T follicular helper cell (primary cell): ENCODE data around the gene CCDC9.
"Not testable (repeated sequence)": the region's sequence is repeated elsewhere in the genome, so short reads cannot be mapped to it uniquely, and the experiment has no call there.

Source experiments
- DNase-seq: peaks from one replicate; pipeline ENCODE4 v3.0.0-alpha.2; 2020; ENCODE audit warnings: low read depth

Gene CCDC9

GRCh38 chr19:47261946-47262793 lies 5.8 kb downstream of the CCDC9 start:
- DNase-seq = not testable (repeated sequence)

- no peak for DNase-seq
These were observed 8.3 kb downstream of the CCDC9 start for GRCh38 chr19:47264629-47265028.

DNA sequence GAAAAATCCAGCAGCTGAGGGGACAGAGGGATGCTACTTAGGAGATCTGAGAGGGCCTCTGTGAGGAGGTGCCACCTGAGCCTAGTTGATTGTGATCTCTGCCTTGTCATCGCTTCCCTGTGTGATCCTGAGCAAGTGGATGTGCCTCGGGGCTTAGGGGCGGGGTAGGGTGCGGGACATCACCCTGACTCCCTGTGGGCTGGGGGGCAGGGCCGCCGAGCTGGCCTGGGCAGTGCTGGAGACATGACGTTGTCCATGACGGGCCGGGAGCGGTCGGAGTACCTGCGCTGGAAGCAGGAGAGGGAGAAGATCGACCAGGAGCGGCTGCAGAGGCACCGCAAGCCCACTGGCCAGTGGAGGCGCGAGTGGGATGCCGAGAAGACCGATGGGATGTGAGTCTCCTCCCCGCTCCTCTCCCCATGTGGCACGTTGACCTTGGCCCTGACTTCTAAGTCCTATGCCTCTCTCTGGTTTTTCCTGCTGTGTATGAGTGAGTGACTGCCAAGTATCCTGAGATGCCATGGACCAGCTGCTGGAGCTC lies 10.1 kb downstream of the CCDC9 start:
- DNase-seq = no peak

- DNase-seq = no peak
These were observed 11.0 kb downstream of the CCDC9 start for GRCh38 chr19:47267350-47267759.

DNA sequence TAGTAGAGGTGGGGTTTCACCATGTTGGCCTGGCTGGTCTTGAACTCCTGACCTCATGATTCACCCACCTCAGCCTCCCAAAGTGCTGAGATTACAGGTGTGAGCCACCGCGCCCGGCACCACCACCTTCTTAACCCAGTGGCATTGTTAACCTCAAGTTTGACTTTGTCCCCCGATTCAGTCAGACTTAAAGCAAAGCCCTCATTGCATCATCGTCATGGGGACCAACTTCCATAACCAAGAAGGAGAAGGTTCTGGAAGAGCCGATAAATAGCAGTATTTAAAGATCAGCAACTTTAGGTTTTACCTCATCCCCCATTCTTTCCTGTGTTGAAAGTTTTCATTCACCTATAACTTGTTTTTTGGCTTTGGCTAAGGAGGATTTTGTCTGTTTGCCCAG lies 11.7 kb downstream of the CCDC9 start:
- no peak for DNase-seq

- DNase-seq = no peak
These were observed 13.3 kb downstream of the CCDC9 start for GRCh38 chr19:47269596-47269995.

DNA sequence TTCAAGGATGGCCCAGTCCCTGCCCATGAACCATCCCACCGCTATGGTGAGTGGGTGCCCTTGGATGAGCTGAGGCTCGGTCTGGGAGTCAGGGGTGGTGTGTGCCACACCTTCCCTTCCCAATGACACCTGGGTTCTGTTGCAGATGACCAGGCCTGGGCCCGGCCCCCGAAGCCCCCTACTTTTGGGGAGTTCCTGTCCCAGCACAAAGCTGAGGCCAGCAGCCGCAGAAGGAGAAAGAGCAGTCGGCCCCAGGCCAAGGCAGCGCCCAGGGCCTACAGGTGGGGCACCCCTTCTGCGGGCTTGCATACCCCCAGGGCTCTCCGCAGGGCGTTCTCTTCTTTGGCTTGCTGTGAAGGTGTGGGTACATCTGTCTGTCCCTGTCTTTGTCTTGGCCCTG lies 14.1 kb downstream of the CCDC9 start:
- DNase-seq = no peak

- DNase-seq = no peak
These were observed 15.6 kb downstream of the CCDC9 start for GRCh38 chr19:47271949-47272348.

- peak; percentile 44 for DNase-seq
These were observed 16.4 kb downstream of the CCDC9 start for GRCh38 chr19:47272448-47273312.

DNA sequence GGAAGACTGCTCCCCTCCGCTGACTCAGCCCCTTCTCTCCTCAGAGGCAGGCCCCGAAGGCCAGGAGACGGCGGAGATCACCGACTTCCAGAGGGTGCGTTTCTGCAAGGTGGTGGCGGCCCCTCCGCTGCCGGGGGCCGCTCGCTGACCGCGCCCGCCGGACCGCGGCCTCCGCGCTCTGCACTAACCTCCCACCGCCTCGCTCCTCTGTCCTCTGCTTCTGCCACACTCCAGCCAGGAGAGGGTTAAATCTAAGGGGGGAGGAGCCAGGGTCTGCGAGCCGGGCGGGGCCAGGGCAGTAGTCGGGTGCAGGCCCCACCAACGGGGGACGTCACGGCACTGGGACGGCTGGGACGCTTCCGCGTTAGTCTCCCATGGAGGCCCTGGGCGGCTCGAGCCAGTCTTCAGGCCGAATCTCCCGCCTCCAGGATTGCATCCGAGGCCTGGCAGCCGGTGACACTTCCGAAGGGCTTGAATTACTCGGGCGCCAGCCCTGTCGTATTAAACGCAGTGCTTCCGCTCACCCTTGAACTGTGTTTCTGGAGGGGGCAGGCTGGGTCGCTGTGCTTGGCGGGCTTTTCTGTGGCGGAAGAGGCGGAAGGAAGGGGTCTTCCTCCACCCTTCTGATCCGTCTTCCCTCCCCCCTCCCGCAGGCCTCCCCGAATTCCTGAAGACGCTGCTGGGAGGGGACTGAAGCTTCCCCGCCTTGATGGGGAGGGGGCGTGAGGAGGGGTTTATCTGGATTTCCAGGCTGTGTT lies 17.2 kb downstream of the CCDC9 start:
- peak; percentile 83 for DNase-seq

- peak; percentile 100 for DNase-seq
These were observed 18.0 kb downstream of the CCDC9 start, which contains the start of gene INAFM1 for GRCh38 chr19:47274071-47274890. INAFM1 (plus strand) TSS chr19:47274885; CDS start chr19:47274920, 35 bp downstream.

DNA sequence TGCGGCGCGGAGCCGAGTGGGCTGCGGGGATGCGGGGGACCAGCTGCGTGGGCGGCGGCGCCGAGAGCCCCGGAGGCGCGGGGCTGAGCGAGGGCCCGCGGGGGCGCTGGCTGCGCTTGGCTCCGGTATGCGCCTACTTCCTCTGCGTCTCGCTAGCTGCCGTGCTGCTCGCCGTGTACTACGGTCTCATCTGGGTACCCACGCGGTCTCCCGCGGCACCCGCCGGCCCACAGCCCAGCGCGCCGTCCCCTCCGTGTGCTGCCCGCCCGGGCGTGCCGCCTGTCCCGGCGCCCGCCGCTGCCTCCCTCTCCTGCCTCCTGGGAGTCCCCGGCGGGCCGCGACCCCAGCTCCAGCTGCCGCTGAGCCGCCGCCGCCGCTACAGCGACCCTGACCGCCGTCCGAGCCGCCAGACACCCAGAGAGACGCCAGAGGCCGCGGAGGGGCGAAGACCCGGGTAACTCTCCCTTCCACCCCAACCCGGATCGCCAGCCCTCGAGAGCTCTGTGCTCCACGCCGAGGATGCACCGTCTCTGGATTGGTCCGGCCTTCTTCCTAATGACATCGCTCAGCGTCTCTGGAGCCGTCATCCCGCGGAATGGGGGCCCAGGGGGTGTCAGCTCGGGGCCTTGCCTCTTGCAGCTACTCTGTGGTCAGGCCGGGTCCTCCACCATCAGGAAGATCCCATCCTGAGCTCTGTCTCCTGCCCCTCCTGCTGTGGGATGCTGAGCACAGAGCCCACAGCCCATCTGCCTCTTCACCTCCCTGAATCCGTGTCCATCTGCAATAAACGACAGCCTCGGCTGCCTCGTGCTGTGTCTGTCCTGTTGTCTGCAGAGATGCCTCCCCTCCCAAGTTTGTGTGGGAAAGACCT lies 18.8 kb downstream of the CCDC9 start:
- DNase-seq = no peak

- DNase-seq = no peak
These were observed 19.6 kb downstream of the CCDC9 start for GRCh38 chr19:47275791-47276461.

- not testable (repeated sequence) for DNase-seq
These were observed 20.2 kb downstream of the CCDC9 start for GRCh38 chr19:47276513-47276912.

DNA sequence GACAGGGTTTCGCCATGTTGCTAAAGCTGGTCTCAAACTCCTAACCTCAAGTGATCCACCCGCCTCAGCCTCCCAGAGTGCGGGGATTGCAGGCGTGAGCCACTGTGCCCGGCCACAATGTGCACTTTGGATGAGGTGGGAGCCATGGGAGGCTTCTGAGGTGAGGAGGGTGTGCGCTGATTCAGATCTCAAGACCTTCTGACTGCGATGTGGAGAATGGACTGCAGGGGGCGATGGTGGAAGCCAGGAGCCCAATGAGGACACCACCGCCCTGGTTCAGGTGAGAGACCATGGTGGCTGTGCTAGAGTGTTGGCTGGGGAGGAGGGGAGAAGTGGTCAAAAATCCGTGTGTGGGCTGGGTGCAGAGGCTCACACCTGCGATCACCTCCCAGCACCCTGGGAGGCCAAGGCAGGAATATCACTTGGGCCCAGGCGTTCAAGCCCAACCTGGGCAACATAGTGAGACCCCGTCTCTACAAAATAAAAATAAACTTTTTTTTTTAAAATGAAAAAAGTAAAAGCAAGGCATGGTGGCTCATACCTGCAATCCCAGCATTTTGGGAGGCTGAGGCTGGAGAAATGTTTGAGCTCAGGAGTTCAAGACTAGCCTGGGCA lies 24.0 kb downstream of the CCDC9 start:
- DNase-seq = peak; percentile 37

DNA sequence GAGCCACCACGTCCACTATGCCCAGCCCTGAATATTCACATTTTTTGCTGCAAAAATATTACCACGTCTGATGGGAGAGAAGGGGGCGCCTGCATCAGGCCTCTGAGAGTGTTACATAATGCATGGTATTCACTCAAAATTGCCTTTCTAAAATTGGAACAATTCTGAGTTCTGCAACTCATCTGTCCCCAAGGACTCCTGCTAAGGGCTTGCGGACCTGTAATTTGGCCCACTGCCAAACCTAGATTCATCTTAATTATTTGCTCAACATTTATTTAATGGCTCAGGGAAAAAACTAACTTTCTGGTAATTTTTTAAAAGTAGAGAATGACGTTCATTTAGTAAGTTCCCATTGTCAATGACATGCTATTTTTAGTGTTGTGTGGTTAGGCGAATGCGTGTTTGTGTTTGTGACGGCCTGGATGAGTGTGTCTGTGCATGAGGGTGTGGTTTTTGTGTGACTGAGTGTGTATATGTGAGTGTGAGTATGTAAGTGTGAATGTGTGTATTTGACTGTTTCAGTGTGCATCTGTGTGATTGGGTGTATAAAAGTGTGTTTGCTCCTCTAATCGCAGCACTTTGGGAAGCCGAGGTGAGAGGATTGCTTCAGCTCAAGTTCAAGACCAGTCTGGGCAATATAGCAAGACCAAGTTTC lies 27.2 kb downstream of the CCDC9 start:
- DNase-seq = no peak

GRCh38 chr19:47284324-47284899 lies 28.1 kb downstream of the CCDC9 start:
- peak; percentile 18 for DNase-seq

DNA sequence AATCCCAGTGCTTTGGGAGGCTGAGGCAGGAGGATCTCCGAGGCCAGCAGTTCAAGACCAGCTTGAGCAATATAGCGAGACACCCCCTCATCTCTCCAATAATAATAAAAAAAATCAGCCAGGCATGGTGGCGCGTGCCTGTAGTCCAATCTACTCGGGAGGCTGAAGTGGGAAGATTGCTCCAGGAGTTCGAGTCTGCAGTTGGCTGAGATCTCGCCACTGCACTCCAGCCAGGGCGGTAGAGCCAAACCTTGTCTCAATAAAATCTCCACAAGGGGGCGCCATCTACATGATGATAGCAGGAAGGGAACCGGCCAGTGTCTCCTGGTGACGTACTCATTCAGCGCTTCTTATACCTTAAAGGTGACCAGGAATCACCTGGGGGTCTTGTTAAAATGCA lies 39.7 kb downstream of the CCDC9 start:
- peak; percentile 68 for DNase-seq
